ENCODE results near the gene DEDD. TPM values are rescaled to one million over a fixed set of nuclear protein-coding genes. Genes with fewer than 3 reads are reported as not detected.

DEDD gene
- total RNA-seq, 1 donor from 2014 or later: 34.6 TPM

DNA sequence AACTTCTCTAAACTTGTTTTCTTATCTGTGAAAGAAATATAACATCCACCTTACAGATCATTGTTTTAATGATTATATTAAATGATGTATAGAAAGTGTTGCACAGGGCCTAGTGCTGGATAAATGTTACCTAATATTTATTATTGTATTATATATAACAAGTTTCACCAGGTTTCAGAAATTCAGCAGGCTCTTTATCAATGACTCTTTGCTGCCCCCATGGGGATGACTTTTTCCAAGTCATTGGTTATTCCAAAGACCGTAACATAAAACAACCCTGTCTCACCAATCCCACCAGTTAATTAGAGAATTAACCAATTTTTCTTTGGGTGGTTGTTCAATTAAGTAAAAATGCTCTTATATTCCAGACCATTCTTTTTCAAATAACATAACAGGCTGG lies 7.3 kb upstream of the DEDD start:
- no peaks in the 10 kb centered on the region for H3K27me3 Mint-ChIP-seq (ENCODE audit: unreplicated experiment)
- H3K36me3 Mint-ChIP-seq (ENCODE audit: unreplicated experiment): no peaks in the 10 kb centered on the region
- H3K27ac Mint-ChIP-seq (ENCODE audit: unreplicated experiment): no peak overlapping the region
- H3K4me3 Mint-ChIP-seq (ENCODE audit: unreplicated experiment): no peak overlapping the region
- no peaks in the 10 kb centered on the region for H3K4me1 Mint-ChIP-seq (ENCODE audit: low read depth, unreplicated experiment)
- DNase-seq: no peak
- TF ChIP-seq, protein P1, sequence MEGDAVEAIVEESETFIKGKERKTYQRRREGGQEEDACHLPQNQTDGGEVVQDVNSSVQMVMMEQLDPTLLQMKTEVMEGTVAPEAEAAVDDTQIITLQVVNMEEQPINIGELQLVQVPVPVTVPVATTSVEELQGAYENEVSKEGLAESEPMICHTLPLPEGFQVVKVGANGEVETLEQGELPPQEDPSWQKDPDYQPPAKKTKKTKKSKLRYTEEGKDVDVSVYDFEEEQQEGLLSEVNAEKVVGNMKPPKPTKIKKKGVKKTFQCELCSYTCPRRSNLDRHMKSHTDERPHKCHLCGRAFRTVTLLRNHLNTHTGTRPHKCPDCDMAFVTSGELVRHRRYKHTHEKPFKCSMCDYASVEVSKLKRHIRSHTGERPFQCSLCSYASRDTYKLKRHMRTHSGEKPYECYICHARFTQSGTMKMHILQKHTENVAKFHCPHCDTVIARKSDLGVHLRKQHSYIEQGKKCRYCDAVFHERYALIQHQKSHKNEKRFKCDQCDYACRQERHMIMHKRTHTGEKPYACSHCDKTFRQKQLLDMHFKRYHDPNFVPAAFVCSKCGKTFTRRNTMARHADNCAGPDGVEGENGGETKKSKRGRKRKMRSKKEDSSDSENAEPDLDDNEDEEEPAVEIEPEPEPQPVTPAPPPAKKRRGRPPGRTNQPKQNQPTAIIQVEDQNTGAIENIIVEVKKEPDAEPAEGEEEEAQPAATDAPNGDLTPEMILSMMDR (IDR thresholded peaks at IDR 0.05; ENCODE audit: partially characterized antibody, unreplicated experiment): peak; percentile 57
- peaks cover 2% of the 10 kb centered on the region for H3K9me3 Mint-ChIP-seq (ENCODE audit: unreplicated experiment)

- Mint-ChIP-seq H3K27ac (ENCODE audit: unreplicated experiment) (no peak overlapping the region), H3K27me3 (ENCODE audit: unreplicated experiment) (no peaks in the 10 kb centered on the region), H3K9me3 (ENCODE audit: unreplicated experiment) (peaks cover 2% of the 10 kb centered on the region), H3K36me3 (ENCODE audit: unreplicated experiment) (no peaks in the 10 kb centered on the region), H3K4me3 (ENCODE audit: unreplicated experiment) (no peak overlapping the region), H3K4me1 (ENCODE audit: low read depth, unreplicated experiment) (no peaks in the 10 kb centered on the region)
- DNase-seq: no peak
- TF ChIP-seq, protein P1 (IDR thresholded peaks at IDR 0.05; ENCODE audit: partially characterized antibody, unreplicated experiment): no peak
Measured at GRCh38 chr1:161138431-161138830, 6.0 kb upstream of the DEDD start.

DNA sequence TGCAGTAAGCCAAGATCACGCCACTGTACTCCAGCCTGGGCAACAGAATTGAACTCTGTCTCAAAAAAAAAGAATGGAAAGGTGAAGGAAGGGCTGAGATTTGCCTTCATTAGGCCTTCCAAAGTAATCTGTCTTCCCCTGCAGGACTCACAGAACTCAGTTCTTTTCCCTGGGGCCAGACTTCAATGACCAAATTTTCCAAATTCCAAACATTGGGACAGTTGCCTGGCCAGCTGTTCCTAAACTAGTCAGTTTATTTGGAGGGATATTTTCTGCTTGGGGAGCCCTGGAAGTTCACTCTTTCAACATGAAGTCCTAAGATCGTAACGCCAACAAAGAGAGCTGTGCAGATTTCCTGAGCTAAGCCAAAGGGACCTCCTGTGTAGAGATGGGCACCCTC lies 5.4 kb upstream of the DEDD start:
- no peak overlapping the region for H3K4me3 Mint-ChIP-seq (ENCODE audit: unreplicated experiment)
- H3K36me3 Mint-ChIP-seq (ENCODE audit: unreplicated experiment): no peaks in the 10 kb centered on the region
- no peaks in the 10 kb centered on the region for H3K27me3 Mint-ChIP-seq (ENCODE audit: unreplicated experiment)
- no peak for DNase-seq
- H3K9me3 Mint-ChIP-seq (ENCODE audit: unreplicated experiment): peaks cover 2% of the 10 kb centered on the region
- no peak overlapping the region for H3K27ac Mint-ChIP-seq (ENCODE audit: unreplicated experiment)
- no peaks in the 10 kb centered on the region for H3K4me1 Mint-ChIP-seq (ENCODE audit: low read depth, unreplicated experiment)
- TF ChIP-seq, protein P1 (IDR thresholded peaks at IDR 0.05; ENCODE audit: partially characterized antibody, unreplicated experiment): no peak

GRCh38 chr1:161133220-161133740 lies 813 bp upstream of the DEDD start:
- H3K27ac Mint-ChIP-seq (ENCODE audit: unreplicated experiment): no peak overlapping the region
- peaks cover 3% of the 10 kb centered on the region for H3K27me3 Mint-ChIP-seq (ENCODE audit: unreplicated experiment)
- H3K36me3 Mint-ChIP-seq (ENCODE audit: unreplicated experiment): no peaks in the 10 kb centered on the region
- H3K4me1 Mint-ChIP-seq (ENCODE audit: low read depth, unreplicated experiment): peaks cover 15% of the 10 kb centered on the region
- DNase-seq: no peak
- H3K4me3 Mint-ChIP-seq (ENCODE audit: unreplicated experiment): no peak overlapping the region
- TF ChIP-seq, protein P1 (IDR thresholded peaks at IDR 0.05; ENCODE audit: partially characterized antibody, unreplicated experiment): no peak
- no peaks in the 10 kb centered on the region for H3K9me3 Mint-ChIP-seq (ENCODE audit: unreplicated experiment)

GRCh38 chr1:161131523-161132409 lies 701 bp downstream of the DEDD start:
- DNase-seq: no peak
- Mint-ChIP-seq H3K4me3 (ENCODE audit: unreplicated experiment) (no peak overlapping the region), H3K4me1 (ENCODE audit: low read depth, unreplicated experiment) (peaks cover 22% of the 10 kb centered on the region), H3K27me3 (ENCODE audit: unreplicated experiment) (peaks cover 3% of the 10 kb centered on the region), H3K9me3 (ENCODE audit: unreplicated experiment) (no peaks in the 10 kb centered on the region), H3K27ac (ENCODE audit: unreplicated experiment) (peak overlapping the region; percentile 74), H3K36me3 (ENCODE audit: unreplicated experiment) (no peaks in the 10 kb centered on the region)
- TF ChIP-seq, protein P1 (IDR thresholded peaks at IDR 0.05; ENCODE audit: partially characterized antibody, unreplicated experiment): no peak
